Stimulated activated CD8-positive, alpha-beta memory T cell treated with anti-CD3 and anti-CD28 coated beads, Interleukin-7, amount 100 ng/mL, for 1 hour (primary cell): ENCODE measurements around the gene SORCS3.

ENCODE experiments used
- DNase-seq, 2 donors: peaks; one replicate each; pipeline ENCODE4 v3.0.0-alpha.2; 2020; ENCODE audit warnings: low read depth in 2 of 2

SORCS3 gene

GRCh38 chr10:104641187-104641936, at the start of gene SORCS3:
SORCS3 (plus strand) TSS chr10:104641290.
- no peak for DNase-seq

GRCh38 chr10:104591441-104591840, 49.6 kb upstream of the SORCS3 start:
- DNase-seq: no peak

- no peak for DNase-seq
Observed at GRCh38 chr10:104601166-104601565, 39.9 kb upstream of the SORCS3 start.

GRCh38 chr10:104608091-104608828, 32.8 kb upstream of the SORCS3 start:
- no peak for DNase-seq

GRCh38 chr10:104612571-104613205, 28.4 kb upstream of the SORCS3 start:
- DNase-seq: no peak

GRCh38 chr10:104613406-104613805, 27.7 kb upstream of the SORCS3 start:
- DNase-seq: no peak

GRCh38 chr10:104614245-104614831, 26.8 kb upstream of the SORCS3 start:
- DNase-seq: no peak

- no peak for DNase-seq
Observed at GRCh38 chr10:104615136-104615535, 26.0 kb upstream of the SORCS3 start.

GRCh38 chr10:104617831-104618230, 23.3 kb upstream of the SORCS3 start:
- DNase-seq: no peak

- no peak for DNase-seq
Observed at GRCh38 chr10:104622175-104622574, 18.9 kb upstream of the SORCS3 start.

GRCh38 chr10:104622598-104623209, 18.4 kb upstream of the SORCS3 start:
- no peak for DNase-seq

GRCh38 chr10:104630731-104631130, 10.4 kb upstream of the SORCS3 start:
- DNase-seq: no peak

- no peak for DNase-seq
Observed at GRCh38 chr10:104631946-104632345, 9.1 kb upstream of the SORCS3 start.

GRCh38 chr10:104638861-104639589, 2.1 kb upstream of the SORCS3 start:
- no peak for DNase-seq

- DNase-seq: no peak
Observed at GRCh38 chr10:104639590-104640338, 1.3 kb upstream of the SORCS3 start.

GRCh38 chr10:104640339-104641186, 527 bp upstream of the SORCS3 start:
- DNase-seq: no peak

- no peak for DNase-seq
Observed at GRCh38 chr10:104641937-104642657, 1.0 kb downstream of the SORCS3 start.

GRCh38 chr10:104642658-104643302, 1.7 kb downstream of the SORCS3 start:
- DNase-seq: no peak
